ENCODE data around the gene RPP25.

- TF ChIP-seq CTCF (IDR thresholded peaks at IDR 0.05; ENCODE audit: low read length): no peak
- no peak for TF ChIP-seq EZH2 (optimal IDR thresholded peaks at IDR 0.05; ENCODE audit: low read depth, low read length)
Observed at GRCh38 chr15:74994236-74994635, 37.7 kb upstream of the RPP25 start.

All from MM.1S (cell line).